GM19035 (cell line): ENCODE measurements around the gene RAI1.

Source experiments
- ATAC-seq: cut with Tn5 transposase; IDR thresholded peaks from one replicate; pipeline ENCODE4 v1.9.1; 2021; ENCODE audit not compliant: unreplicated experiment

RAI1 gene

GRCh38 chr17:17716837-17717523 lies 35.7 kb downstream of the RAI1 start:
- ATAC-seq = no peak

DNA sequence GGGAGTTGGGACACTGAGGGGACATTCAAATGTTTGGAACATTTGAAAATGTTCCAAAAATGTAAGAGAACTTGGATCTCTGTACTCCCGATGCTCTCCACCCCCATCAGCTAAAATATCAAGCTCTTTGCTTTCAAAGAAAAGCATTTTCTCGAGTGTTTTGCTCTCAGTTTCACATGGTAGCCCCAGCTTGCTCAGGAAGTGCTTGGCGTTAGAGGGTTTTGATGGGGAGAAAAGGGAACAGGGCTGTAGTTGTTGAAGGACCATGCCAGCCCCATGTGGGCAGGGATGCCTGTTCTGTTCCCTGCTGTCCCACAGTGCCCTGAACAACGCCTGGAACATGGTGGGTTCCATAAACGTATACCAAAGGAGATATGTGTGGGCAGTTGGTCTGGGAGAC lies 37.0 kb downstream of the RAI1 start:
- no peak for ATAC-seq

GRCh38 chr17:17719199-17719940 lies 38.1 kb downstream of the RAI1 start:
- ATAC-seq = no peak

DNA sequence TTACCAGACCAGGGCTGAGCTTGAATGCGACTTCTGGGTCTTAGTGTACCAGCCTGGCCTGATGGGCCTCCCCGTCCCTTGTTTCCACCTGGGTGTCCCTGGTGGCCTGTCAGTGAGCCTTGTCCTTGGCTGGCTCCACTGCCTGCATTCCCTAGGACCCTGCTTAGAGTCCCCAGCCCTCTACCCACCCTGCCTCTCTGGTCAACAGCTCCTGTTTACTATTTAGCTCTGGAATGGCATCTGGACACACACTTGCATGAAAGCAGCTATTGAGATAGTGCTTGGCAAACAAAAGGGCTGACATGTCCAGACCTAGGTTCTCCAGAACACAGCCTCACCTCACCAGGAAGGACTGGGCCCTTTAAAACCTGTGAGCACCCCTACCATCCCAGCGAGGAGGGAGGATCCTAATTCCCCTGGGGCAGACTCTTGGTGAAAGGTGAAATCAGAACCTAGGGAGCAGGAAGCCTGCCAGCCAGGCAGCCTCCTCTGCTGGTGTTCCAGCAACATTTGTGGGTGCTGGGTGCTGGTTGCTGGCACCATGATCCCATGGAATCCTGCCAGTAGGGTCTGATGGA lies 38.8 kb downstream of the RAI1 start:
- ATAC-seq = no peak

DNA sequence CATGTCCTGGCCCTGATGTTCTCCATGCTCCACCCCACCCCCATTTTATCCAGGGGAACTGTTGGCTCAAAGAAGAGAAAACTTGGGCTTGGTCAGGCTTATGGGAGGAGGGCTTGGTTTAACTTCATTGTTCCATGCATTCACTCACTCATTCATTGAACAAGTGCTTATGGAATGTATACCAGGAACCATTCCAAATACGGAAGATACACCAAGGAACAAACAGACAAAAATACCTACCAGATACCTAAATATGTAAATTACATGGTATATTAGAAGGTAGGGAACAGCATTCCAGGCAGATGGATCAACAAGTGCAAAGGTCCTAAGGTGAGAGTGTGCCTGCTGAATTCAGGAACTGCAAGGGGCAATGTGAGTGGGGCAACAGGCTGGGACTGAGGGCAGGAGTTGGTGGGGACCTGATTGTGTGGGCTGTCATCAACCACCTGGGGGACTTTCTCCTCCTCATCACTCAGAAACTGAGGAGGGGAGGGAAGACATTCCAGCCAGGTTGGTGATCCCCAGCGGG lies 39.9 kb downstream of the RAI1 start:
- ATAC-seq = no peak

DNA sequence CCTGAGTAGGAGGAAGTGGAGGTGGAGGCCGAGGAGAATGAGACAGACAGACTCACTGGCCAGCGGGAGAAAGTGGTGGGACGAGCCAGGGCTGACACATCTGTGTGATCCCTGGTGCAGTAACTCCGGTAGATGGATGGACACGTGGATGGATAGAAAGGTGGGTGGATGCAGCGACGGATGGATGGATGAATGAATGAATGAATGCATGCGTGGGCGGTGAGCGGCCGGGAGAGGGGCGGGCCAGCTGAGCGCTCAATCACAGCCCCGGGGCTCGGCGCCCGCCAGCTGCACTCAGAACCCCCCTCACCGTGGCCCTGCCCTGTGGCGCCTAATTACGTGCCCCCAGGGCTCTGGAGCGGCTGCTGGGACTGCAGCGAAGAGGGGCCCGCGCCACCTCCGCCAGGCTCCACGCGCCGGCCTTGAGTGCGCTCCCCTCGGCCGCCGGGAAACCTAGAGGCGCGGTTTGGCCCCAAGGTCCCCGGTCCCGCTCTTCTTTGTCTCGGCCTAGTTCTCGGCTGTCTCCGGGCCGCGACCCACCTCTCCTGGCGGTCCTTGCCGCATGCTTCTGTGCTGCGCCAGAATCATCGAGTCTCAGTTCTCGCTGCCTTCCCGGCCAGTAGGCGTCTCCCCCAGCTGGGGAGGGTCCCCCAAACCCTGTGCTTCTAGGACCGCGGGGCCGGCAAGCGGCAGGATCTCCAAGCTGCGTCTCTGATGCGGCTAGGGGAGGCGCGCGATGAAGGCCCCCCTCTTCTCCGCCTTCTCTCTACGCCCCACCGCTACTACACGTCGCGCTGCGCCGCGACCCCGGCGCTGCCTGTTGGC lies 41.0 kb downstream of the RAI1 start:
- no peak for ATAC-seq

DNA sequence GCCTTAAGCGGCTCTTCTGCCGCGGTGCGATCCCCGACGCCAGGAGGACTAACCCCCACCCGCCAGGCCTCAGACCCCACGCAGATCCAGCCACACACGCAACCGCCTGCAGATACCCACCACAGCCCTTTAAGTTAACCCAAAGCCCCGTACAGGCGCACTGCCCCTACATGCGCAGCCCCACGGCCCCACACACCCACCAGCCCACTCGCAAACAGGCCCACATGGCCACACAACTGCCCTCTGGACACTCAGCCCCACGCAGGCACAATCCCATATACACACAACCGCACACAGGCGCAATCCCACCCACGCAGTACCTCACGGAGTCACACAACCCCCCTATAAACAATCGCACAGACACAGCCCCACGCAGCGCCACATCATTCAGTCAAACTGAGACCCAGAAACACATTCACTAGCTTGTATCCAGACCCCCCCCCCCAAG lies 41.7 kb downstream of the RAI1 start:
- no peak for ATAC-seq

DNA sequence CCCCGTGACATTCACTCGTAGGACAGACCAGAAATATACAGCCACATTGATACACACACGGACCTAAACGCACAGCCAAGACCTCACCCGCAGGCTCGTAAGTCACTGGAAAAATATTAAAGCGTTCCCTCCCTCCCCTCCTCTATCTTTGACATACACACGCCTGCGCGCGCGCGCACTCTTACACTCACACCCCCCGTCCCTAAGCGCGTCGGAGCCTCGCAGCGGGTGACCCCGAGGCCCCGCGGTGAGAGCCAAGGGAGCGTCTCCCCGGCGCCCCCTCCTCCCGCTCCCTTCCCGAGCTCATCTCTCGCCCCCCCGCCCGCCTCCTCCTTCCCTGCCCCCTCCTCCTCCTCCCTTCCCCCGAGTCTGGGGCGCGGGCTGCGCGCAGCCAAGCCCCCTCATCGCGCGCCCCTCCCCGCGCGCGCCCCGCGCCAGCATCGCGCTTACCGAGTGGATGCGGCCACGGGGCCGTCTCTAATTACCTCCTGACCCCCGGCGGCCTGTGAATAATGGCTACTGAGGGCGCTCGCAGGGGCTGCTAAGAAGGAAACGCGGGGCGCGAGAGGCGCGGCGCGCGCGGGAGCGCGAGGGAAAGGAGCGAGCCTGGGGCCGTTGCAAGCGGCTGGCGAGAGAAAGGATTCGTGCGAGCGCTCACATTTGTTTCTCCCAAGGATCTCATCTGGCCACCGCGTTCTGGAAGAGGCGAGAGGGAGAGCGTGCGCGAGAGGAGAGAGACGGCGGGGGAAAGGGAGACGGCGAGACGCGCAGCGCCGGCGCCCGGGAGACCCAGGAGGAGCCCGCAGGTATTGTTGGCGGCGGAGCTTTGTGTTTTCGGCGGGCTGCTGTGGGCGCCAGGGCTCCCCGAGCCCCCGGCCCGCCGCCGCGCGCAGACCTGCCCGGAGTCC lies 42.4 kb downstream of the RAI1 start:
- no peak for ATAC-seq

DNA sequence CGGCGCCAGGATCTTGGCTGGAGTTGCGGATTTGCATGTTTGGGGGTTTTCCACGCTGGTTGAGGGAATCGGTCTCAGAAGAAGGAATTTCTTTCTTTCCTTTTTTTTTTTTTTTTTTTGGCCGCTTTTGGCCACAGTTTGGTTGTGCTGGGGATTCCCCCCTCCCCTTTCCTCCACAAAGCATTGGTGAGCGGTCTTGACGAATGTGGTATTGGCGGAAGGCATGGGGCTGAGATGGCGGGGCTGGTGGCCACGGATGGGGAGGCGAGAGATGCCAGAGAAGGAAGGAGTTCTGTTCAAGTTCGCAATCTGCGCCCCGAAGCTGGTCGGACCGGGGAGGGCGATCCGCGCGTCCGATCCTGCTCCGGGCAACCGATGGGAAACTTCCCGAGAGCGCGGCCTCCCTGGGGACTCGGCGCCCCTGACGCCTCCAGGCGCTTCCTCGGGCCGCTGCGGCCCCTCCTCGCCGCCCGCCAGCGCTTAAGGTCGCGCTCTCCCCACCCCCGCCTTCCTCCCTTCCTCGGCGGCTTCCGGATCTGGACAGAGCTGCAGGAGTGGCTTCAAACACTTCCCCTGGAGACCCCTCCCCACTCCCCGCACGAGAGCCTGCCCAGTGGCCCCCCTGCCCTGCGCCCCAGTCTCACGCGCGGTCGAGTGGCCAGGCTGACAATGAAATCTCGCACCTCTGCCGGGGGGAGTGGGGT lies 43.2 kb downstream of the RAI1 start:
- no peak for ATAC-seq

DNA sequence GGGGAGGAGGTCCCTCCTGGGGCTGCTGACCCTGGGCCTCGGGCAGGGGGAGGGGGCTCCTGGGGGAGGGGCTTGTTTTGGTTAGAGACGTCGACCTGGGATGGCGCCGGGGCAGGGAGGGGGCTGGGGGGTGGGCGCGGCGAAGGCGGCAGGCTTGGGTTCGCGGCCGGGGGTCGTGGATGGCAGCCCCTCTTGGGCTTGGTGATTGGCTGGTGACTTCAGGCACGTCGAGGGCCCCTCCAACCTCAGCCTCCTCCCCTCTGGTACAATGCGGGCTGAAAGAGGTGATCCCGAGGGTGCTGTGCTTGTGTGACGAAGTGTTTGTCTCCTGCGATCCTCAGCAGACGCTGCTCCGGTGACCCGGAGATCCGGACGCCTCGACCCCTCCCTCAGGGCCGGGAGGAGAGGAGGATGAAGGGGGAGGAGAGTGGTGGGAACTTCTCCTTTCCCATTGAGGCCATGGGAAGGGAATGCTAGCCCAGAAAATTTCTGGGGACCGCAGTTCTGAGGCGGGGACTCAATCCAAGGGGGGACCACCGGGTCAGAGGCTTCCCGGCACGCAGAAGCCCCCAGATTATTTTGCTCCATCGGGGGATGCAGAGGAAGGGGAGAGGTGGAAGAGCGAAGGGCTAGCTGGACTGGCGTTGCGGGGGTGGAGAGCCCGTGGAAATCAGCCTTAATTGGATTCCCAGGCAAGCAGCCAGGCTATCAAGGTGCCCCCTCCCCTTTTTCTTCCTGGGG lies 43.9 kb downstream of the RAI1 start:
- ATAC-seq = no peak

DNA sequence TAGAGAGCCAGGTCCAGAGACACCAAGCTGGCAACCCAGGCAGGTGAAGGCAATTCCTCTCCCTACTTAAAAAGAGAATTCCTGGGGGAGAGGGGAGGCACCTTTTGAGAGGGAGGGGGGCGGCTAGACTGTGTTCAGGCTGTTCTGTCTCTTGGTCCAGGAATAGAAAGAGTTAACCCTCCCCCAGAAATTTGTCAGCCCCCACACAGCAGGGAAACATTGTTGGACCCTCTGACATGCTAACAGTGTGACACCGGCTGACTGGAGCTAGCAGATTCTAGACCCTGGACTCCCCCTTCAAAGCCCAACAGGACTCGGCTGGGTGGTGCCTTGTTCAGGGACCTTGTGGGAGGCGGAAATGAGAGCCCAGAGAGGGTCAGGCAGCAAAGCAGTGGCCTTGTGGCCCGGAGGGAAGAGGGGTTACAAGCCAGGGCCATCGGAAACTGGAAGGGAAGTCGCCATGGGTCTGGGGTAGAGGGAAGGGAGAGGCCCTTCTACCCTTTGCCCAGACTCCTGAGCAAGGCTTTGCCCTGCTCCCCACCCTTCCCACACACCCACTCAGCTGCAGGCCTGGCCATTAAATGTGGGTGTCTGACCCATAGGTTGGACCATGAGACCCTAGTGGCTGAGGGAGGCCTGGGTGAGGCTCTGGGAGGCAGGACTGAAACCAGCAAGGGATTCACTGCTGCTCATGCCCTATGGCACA lies 44.6 kb downstream of the RAI1 start:
- ATAC-seq = no peak

- no peak for ATAC-seq
Observed at GRCh38 chr17:17726458-17727060, 45.3 kb downstream of the RAI1 start.

- no peak for ATAC-seq
Observed at GRCh38 chr17:17727111-17727659, 45.9 kb downstream of the RAI1 start.

- ATAC-seq = no peak
Observed at GRCh38 chr17:17728146-17728545, 46.9 kb downstream of the RAI1 start.

GRCh38 chr17:17728550-17729251 lies 47.4 kb downstream of the RAI1 start:
- no peak for ATAC-seq

DNA sequence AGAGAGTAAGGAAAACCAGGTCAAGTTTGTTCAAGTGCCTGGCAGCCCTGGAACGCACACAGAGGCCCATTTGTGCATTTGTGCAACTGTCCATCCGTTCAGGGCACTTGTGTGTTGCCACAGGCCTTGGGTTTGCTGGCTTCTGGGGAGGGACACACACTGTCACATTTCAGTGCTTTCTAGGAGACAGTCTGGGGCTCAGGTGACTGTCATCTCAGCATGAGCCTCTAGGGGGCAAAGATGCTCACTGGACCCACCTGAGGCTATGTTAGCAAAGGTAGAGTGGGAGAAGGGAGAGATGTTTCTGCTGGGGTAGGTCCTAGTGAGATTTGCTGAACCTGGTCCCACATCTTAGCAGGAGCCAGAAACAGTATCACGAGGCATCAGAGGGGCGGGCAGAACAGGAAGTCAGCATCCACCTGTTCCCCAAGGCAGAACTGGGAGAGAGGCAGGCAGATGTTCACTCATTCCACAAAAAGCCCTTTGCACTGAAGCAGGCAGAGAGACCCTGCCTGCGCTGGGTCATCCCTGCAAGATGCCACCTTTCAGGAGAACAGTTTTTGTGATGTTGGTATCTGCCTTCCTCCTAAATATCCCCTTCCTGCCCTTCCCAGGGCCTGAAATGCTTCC lies 48.5 kb downstream of the RAI1 start:
- ATAC-seq = no peak
